ENCODE results near the gene NET1. TPM values are rescaled to one million over a fixed set of nuclear protein-coding genes. Genes with fewer than 3 reads are reported as not detected.

The NET1 gene
- total RNA-seq, 1 donor from 2014 or later, result 90.5 TPM

DNA sequence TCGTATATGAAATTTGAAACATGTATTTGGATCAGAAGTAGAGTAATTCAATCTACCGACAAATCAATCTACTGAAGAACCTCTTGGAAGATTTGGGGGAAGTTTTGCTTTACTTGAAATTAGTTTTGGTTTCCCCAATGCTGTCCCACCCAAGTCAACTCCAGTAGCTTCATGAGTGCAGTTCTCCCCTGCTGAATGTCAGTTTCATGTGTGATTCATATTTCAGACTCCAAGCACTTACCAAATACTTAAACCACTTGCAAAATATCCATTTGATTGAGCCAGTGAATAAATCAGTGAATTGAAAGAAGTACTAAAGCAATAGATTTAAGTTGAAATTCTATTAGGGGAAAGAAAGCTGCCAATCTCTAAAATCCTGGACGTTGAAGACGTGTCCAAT, 77.7 kb downstream of the NET1 start:
- Histone ChIP-seq H3F3A (ENCODE audit: low read depth) (no peaks in the 10 kb centered on the region), H3K36me3 (no peaks in the 10 kb centered on the region), H3K27ac (no peak overlapping the region), H3K79me2 (ENCODE audit: low read depth) (no peaks in the 10 kb centered on the region), H3K4me3 (no peak overlapping the region), H3K9me3 (ENCODE audit: low read depth) (no peaks in the 10 kb centered on the region), H3K9ac (no peak overlapping the region), H3K4me2 (no peak overlapping the region), H4K20me1 (ENCODE audit: low read depth) (no peaks in the 10 kb centered on the region), H3K27me3 (no peaks in the 10 kb centered on the region), H3K4me1 (peaks cover 17% of the 10 kb centered on the region), H2AFZ (replicated peaks) (no peak overlapping the region)
- Mint-ChIP-seq H3K27me3 (ENCODE audit: insufficient read depth, low read depth) (peaks cover 13% of the 10 kb centered on the region), H3K4me3 (no peak overlapping the region), H3K9me3 (peaks cover 3% of the 10 kb centered on the region), H3K36me3 (no peaks in the 10 kb centered on the region), H3K4me1 (peaks cover 3% of the 10 kb centered on the region), H3K27ac (no peak overlapping the region)
- DNase-seq (ENCODE audit: low spot score), result no peak
- no peak for TF ChIP-seq EZH2phosphoT487 (IDR thresholded peaks at IDR 0.05)
- TF ChIP-seq, protein P1, sequence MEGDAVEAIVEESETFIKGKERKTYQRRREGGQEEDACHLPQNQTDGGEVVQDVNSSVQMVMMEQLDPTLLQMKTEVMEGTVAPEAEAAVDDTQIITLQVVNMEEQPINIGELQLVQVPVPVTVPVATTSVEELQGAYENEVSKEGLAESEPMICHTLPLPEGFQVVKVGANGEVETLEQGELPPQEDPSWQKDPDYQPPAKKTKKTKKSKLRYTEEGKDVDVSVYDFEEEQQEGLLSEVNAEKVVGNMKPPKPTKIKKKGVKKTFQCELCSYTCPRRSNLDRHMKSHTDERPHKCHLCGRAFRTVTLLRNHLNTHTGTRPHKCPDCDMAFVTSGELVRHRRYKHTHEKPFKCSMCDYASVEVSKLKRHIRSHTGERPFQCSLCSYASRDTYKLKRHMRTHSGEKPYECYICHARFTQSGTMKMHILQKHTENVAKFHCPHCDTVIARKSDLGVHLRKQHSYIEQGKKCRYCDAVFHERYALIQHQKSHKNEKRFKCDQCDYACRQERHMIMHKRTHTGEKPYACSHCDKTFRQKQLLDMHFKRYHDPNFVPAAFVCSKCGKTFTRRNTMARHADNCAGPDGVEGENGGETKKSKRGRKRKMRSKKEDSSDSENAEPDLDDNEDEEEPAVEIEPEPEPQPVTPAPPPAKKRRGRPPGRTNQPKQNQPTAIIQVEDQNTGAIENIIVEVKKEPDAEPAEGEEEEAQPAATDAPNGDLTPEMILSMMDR (IDR thresholded peaks at IDR 0.05), result no peak
- TF ChIP-seq EZH2 (IDR thresholded peaks at IDR 0.05), result no peak

DNA sequence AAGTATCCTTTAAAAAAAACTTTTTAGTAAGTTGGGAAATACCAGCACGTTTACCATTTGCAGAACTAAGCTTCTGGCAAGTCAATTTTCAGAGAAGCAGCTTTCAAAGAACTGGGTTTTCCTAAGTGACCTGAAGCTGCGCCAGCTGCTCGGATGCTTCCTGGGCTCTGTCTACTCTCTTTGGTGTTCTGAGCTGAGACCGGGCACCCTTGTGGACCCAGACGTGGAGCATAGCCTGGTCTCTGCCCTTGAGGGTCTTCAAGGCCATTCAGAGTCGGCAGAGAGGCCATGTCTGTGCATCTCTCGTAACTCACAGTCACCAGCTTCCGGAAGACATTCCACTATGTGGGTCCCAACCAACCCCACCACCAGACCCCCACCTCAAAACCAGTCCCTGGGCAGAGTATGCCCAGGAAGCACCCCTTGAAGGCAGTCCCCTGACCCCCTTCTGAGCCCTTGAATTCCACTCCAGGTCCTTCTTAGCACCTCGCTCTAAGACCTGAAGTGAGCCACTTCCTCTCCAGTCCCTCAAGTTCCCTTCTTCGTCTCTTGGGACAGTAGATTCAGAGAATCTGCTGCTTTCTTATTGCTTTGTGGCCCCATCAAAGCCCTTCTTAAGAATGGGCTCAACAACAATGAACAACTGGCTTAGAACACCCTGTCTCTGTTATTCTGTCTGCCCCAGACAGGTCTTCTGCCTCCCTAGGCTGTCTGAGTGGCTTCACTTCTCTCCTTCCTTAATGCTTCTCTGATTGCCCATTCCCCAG, 78.5 kb downstream of the NET1 start:
- peaks cover 8% of the 10 kb centered on the region for H3K4me1 Mint-ChIP-seq
- Histone ChIP-seq H3K9ac (no peak overlapping the region), H3K36me3 (no peaks in the 10 kb centered on the region), H3K4me1 (peaks cover 14% of the 10 kb centered on the region), H3K9me3 (ENCODE audit: low read depth) (no peaks in the 10 kb centered on the region), H3K27ac (no peak overlapping the region), H3F3A (ENCODE audit: low read depth) (no peaks in the 10 kb centered on the region), H3K4me2 (no peak overlapping the region), H4K20me1 (ENCODE audit: low read depth) (no peaks in the 10 kb centered on the region), H3K4me3 (no peak overlapping the region), H2AFZ (replicated peaks) (no peak overlapping the region), H3K79me2 (ENCODE audit: low read depth) (no peaks in the 10 kb centered on the region), H3K27me3 (no peaks in the 10 kb centered on the region)
- TF ChIP-seq, protein P1 (IDR thresholded peaks at IDR 0.05), result no peak
- TF ChIP-seq EZH2 (IDR thresholded peaks at IDR 0.05) (no peak), EZH2phosphoT487 (IDR thresholded peaks at IDR 0.05) (no peak)
- H3K9me3 Mint-ChIP-seq, result peaks cover 3% of the 10 kb centered on the region
- H3K36me3 Mint-ChIP-seq, result no peaks in the 10 kb centered on the region
- peaks cover 15% of the 10 kb centered on the region for H3K27me3 Mint-ChIP-seq (ENCODE audit: insufficient read depth, low read depth)
- no peak for DNase-seq (ENCODE audit: low spot score)
- no peak overlapping the region for H3K4me3 Mint-ChIP-seq
- H3K27ac Mint-ChIP-seq, result peak overlapping the region; percentile 53

DNA sequence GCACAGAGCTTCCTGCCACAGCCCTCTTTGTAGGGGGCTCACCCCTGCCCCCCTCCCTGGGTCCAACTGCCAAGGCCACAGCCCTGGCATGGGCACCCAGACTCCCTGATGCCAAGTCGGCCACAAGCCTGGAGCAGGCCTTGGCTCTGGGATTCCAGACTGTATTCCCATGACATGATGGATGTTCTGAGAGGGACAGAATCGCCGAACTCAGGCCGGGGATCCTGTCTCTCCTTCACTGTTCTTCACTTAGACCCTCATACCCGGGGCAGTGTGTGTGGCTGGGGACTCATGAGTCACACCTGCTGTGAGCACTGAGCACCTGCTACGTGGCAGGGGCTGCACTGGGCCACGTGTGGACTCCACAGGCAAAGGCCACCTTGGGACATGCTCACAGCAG, 79.1 kb downstream of the NET1 start:
- H3K27ac ChIP-seq, result no peak overlapping the region
- Mint-ChIP-seq H3K4me1 (peaks cover 8% of the 10 kb centered on the region), H3K27me3 (ENCODE audit: insufficient read depth, low read depth) (peaks cover 15% of the 10 kb centered on the region), H3K27ac (peak overlapping the region; percentile 53), H3K4me3 (no peak overlapping the region), H3K36me3 (no peaks in the 10 kb centered on the region), H3K9me3 (peaks cover 3% of the 10 kb centered on the region)
- H3F3A ChIP-seq (ENCODE audit: low read depth), result no peaks in the 10 kb centered on the region
- no peak for DNase-seq (ENCODE audit: low spot score)
- no peak overlapping the region for H2AFZ ChIP-seq (replicated peaks)
- peaks cover 8% of the 10 kb centered on the region for H3K4me1 ChIP-seq
- H3K9me3 ChIP-seq (ENCODE audit: low read depth), result no peaks in the 10 kb centered on the region
- H4K20me1 ChIP-seq (ENCODE audit: low read depth), result no peaks in the 10 kb centered on the region
- no peaks in the 10 kb centered on the region for H3K79me2 ChIP-seq (ENCODE audit: low read depth)
- H3K36me3 ChIP-seq, result no peaks in the 10 kb centered on the region
- TF ChIP-seq EZH2phosphoT487 (IDR thresholded peaks at IDR 0.05) (no peak), EZH2 (IDR thresholded peaks at IDR 0.05) (no peak)
- TF ChIP-seq, protein P1 (IDR thresholded peaks at IDR 0.05), result no peak
- no peak overlapping the region for H3K9ac ChIP-seq
- H3K27me3 ChIP-seq, result no peaks in the 10 kb centered on the region
- H3K4me2 ChIP-seq, result no peak overlapping the region
- H3K4me3 ChIP-seq, result no peak overlapping the region

Measured in neural progenitor cell (in vitro differentiated cells).